ENCODE data around the gene GPC6.

GPC6 gene

GRCh38 chr13:94411747-94412146 lies 1185.1 kb downstream of the GPC6 start:
- in situ Hi-C loops (cut with HindIII; ENCODE audit: low pct_ligation_motif_present, low sequenced_read_pairs): no loop called here
- H3K27ac ChIP-seq: no peak overlapping the region
- H3K27me3 ChIP-seq (replicated peaks): no peaks in the 10 kb centered on the region
- H3K4me3 ChIP-seq (ENCODE audit: low read depth, low read length): no peak overlapping the region
- no peaks in the 10 kb centered on the region for H3K36me3 ChIP-seq (replicated peaks)
- DNase-seq: no peak
- TF ChIP-seq CTCF (IDR thresholded peaks at IDR 0.05; ENCODE audit: low read depth, low read length, missing control alignments): no peak

DNA sequence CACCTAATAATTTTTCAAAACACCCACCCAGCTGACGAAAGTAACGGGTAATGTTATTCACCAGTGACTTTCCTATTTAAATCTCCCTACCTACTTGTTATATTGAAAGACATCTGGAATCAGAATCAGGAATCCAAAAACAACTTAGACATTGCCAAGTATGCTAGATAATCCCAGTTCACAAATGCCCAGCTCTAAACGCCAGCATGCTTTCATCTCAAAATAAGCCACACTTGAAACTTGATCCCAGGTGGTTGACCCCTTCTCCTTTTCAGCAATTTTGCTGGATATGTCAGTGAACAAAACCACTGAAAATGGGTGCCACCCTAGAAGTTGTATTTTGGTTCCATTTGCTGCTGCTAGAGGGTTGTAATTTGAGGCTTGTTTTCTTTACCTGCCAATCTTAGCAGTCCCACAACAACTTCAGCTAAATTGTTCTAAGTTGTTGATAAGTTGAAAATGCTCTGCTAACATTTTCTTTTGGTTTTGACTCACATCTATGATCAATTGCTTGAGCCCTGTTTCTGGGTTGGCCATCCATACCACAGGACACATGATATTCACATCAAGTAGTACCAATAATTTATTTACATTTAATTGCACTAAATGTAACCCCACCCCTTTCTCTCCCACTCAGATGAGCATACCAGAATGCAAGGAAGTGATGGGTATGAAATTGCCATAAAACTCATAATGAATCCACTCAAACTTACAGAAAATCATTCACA lies 1186.4 kb downstream of the GPC6 start:
- no peak overlapping the region for H3K27ac ChIP-seq
- in situ Hi-C loops (cut with HindIII; ENCODE audit: low pct_ligation_motif_present, low sequenced_read_pairs): no loop called here
- H3K36me3 ChIP-seq (replicated peaks): no peaks in the 10 kb centered on the region
- no peak for DNase-seq
- no peak overlapping the region for H3K4me3 ChIP-seq (ENCODE audit: low read depth, low read length)
- no peaks in the 10 kb centered on the region for H3K27me3 ChIP-seq (replicated peaks)
- TF ChIP-seq CTCF (IDR thresholded peaks at IDR 0.05; ENCODE audit: low read depth, low read length, missing control alignments): no peak

DNA sequence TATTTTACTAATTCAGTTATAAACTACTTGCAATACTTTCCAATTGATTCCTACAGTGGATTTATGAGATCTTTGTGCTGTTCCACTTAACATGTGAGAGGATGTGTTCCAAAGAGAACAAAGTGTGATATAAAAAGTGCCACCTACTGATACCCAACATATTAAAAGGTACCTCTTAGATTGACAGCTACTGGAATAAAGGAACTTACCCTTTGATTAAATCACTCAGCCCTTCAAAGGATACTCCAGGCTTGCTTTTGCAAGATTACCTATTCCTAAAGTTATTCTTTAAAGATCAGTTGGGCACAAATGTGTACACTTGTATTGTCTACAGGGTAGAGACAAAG lies 1187.0 kb downstream of the GPC6 start:
- H3K4me3 ChIP-seq (ENCODE audit: low read depth, low read length): no peak overlapping the region
- DNase-seq: no peak
- H3K36me3 ChIP-seq (replicated peaks): no peaks in the 10 kb centered on the region

DNA sequence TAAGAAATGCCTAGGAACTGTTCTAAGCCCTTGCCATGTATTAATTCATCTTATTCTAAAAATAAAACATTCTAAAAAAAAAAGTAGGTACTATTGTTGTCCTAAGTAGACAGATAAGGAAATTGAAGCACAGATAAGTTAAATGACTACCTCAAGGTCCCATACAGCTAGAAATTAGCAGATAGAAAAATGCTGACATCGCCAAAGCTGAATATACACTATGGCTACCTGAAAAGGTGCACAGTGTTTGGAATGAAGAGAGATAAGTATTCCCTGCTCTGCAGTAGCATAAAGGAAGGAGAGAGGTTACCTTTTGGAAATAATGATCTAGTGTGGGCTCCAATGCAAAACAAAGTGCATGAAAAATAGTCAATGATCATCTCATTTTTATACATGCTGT lies 1187.5 kb downstream of the GPC6 start:
- TF ChIP-seq CTCF (IDR thresholded peaks at IDR 0.05; ENCODE audit: low read depth, low read length, missing control alignments): no peak
- no peak for DNase-seq
- no peaks in the 10 kb centered on the region for H3K36me3 ChIP-seq (replicated peaks)
- H3K4me3 ChIP-seq (ENCODE audit: low read depth, low read length): no peak overlapping the region
- no peak overlapping the region for H3K27ac ChIP-seq
- in situ Hi-C loops (cut with HindIII; ENCODE audit: low pct_ligation_motif_present, low sequenced_read_pairs): no loop called here
- no peaks in the 10 kb centered on the region for H3K27me3 ChIP-seq (replicated peaks)

More for the DNA sequence above, 1187.0 kb downstream of the GPC6 start:
- TF ChIP-seq CTCF (IDR thresholded peaks at IDR 0.05; ENCODE audit: low read depth, low read length, missing control alignments): no peak
- in situ Hi-C loops (cut with HindIII; ENCODE audit: low pct_ligation_motif_present, low sequenced_read_pairs): no loop called here
- no peak overlapping the region for H3K27ac ChIP-seq
- no peaks in the 10 kb centered on the region for H3K27me3 ChIP-seq (replicated peaks)

DNA sequence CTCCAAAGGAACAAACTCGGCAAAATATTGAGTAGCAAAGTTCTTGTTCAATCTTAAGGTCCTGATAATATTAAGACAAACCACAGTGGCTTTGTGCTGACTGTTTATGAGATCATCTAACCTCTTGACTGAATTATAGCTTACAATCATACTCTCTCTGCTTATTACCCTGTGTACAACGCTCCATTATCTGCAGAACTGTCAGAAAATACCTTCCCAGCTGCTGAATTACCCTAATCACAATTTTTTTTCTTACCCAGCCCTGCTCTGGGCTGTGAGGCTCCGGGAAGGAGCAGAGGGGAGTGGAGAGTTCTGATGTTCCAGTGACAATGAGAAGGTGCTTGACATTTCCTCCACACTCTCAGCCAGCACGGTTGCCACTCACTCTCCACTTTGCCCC lies 1188.1 kb downstream of the GPC6 start:
- no peak for TF ChIP-seq CTCF (IDR thresholded peaks at IDR 0.05; ENCODE audit: low read depth, low read length, missing control alignments)
- in situ Hi-C loops (cut with HindIII; ENCODE audit: low pct_ligation_motif_present, low sequenced_read_pairs): no loop called here
- no peak overlapping the region for H3K27ac ChIP-seq
- no peaks in the 10 kb centered on the region for H3K36me3 ChIP-seq (replicated peaks)
- no peak overlapping the region for H3K4me3 ChIP-seq (ENCODE audit: low read depth, low read length)
- DNase-seq: no peak
- H3K27me3 ChIP-seq (replicated peaks): no peaks in the 10 kb centered on the region

Data from brain microvascular endothelial cell (primary cell).